ENCODE measurements around the gene GPAM. TPM values are rescaled to one million over a fixed set of nuclear protein-coding genes. Genes with fewer than 3 reads are reported as not detected.

GPAM gene
- total RNA-seq, 1 donor from 2014 or later: 15.4 TPM

DNA sequence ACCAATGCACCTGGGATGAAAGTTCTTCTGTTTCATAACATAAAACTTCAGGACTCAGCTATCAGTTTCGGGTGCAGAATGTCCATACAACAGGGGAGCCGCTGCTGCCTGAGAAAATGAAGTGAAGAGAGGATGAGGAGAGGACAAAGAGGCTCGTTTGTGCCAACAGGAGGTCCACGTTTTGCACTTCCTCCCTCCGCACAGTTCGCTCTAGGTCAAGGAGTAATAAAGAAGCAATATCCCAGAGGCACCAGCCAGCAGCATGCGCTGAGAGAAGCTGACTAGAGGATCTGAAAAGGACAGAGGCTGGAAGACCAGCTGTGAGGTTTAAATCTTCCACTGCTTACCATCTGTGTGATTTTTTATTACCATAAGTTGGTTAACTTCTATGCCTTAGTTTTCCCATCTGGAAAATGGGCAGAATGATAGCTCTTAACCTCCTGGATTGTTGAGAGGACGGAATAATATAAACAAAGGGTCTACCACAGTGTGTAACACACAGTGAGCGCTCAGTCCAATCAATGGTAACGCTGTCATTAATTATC, 709 bp downstream of the GPAM start:
- Histone ChIP-seq H2AFZ (ENCODE audit: low read depth, low read length) (peak overlapping the region; percentile 99), H3K79me2 (ENCODE audit: insufficient read depth, low read length) (no peaks in the 10 kb centered on the region)
- no peak for FAIRE-seq

DNA sequence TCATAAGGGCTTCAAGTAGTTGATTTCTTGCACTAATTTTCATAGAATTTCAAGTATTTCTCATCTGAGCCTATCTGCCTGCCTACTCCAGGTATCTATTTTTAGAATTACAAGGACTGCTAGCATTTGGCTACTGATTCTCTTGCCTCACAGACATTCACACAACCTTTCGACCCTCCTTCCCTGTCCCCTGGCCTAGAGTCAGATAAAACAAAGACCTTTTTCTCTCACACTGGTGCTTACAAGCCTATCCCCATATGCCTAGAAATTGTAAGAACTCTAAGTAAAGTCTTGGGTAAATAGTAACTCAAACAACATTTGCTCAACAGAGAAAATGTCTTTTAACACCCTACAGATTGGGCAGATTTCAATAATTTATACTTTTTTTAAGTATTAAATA, 6.3 kb downstream of the GPAM start:
- TF ChIP-seq EZH2 (IDR thresholded peaks at IDR 0.05; ENCODE audit: insufficient read depth, low read length): no peak
- TF ChIP-seq, protein P1, sequence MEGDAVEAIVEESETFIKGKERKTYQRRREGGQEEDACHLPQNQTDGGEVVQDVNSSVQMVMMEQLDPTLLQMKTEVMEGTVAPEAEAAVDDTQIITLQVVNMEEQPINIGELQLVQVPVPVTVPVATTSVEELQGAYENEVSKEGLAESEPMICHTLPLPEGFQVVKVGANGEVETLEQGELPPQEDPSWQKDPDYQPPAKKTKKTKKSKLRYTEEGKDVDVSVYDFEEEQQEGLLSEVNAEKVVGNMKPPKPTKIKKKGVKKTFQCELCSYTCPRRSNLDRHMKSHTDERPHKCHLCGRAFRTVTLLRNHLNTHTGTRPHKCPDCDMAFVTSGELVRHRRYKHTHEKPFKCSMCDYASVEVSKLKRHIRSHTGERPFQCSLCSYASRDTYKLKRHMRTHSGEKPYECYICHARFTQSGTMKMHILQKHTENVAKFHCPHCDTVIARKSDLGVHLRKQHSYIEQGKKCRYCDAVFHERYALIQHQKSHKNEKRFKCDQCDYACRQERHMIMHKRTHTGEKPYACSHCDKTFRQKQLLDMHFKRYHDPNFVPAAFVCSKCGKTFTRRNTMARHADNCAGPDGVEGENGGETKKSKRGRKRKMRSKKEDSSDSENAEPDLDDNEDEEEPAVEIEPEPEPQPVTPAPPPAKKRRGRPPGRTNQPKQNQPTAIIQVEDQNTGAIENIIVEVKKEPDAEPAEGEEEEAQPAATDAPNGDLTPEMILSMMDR (IDR thresholded peaks at IDR 0.05; ENCODE audit: insufficient read depth, low read depth, low read length): no peak
- H4K20me1 ChIP-seq (ENCODE audit: insufficient read depth, low read length): no peaks in the 10 kb centered on the region
- H3K79me2 ChIP-seq (ENCODE audit: insufficient read depth, low read length): no peaks in the 10 kb centered on the region
- H3K9me3 Mint-ChIP-seq (ENCODE audit: unreplicated experiment): no peaks in the 10 kb centered on the region
- H3K36me3 Mint-ChIP-seq (ENCODE audit: low read depth, unreplicated experiment): no peaks in the 10 kb centered on the region
- H3K36me3 ChIP-seq (ENCODE audit: insufficient read depth, low read length): peaks cover 24% of the 10 kb centered on the region
- H3K4me1 ChIP-seq (ENCODE audit: insufficient read depth, low read length): no peaks in the 10 kb centered on the region
- no peaks in the 10 kb centered on the region for H3K27me3 Mint-ChIP-seq (ENCODE audit: low read depth, unreplicated experiment)
- peaks cover 4% of the 10 kb centered on the region for H3K4me1 Mint-ChIP-seq (ENCODE audit: low read depth, unreplicated experiment)
- no peak overlapping the region for H3K4me3 Mint-ChIP-seq (ENCODE audit: unreplicated experiment)
- H3K27ac Mint-ChIP-seq (ENCODE audit: unreplicated experiment): no peak overlapping the region
- H3K27ac ChIP-seq (ENCODE audit: low read depth, low read length): no peak overlapping the region
- DNase-seq (ENCODE audit: low read depth) (no peak), FAIRE-seq (no peak)
- no peak overlapping the region for H3K4me3 ChIP-seq (ENCODE audit: insufficient read depth, low read depth, low read length)
- no peak overlapping the region for H3K4me2 ChIP-seq (ENCODE audit: low read length)
- H2AFZ ChIP-seq (ENCODE audit: low read depth, low read length): no peak overlapping the region
- H3K27me3 ChIP-seq (ENCODE audit: insufficient read depth, low read length): no peaks in the 10 kb centered on the region
- no peaks in the 10 kb centered on the region for H3K9me3 ChIP-seq (ENCODE audit: insufficient read depth, low read depth, low read length)
- H3K9ac ChIP-seq (ENCODE audit: low read length): no peak overlapping the region

More for the DNA sequence above, 709 bp downstream of the GPAM start:
- Histone ChIP-seq H4K20me1 (ENCODE audit: insufficient read depth, low read length) (no peaks in the 10 kb centered on the region), H3K9me3 (ENCODE audit: insufficient read depth, low read depth, low read length) (no peaks in the 10 kb centered on the region), H3K27ac (ENCODE audit: low read depth, low read length) (peak overlapping the region; percentile 85), H3K36me3 (ENCODE audit: insufficient read depth, low read length) (peaks cover 13% of the 10 kb centered on the region), H3K9ac (ENCODE audit: low read length) (peak overlapping the region; percentile 92), H3K4me2 (ENCODE audit: low read length) (peak overlapping the region; percentile 95), H3K4me1 (ENCODE audit: insufficient read depth, low read length) (peaks cover 5% of the 10 kb centered on the region), H3K4me3 (ENCODE audit: insufficient read depth, low read depth, low read length) (peak overlapping the region; percentile 92), H3K27me3 (ENCODE audit: insufficient read depth, low read length) (no peaks in the 10 kb centered on the region)
- peak overlapping the region; percentile 86 for H3K4me3 Mint-ChIP-seq (ENCODE audit: unreplicated experiment)
- no peak for TF ChIP-seq EZH2 (IDR thresholded peaks at IDR 0.05; ENCODE audit: insufficient read depth, low read length)
- TF ChIP-seq, protein P1 (IDR thresholded peaks at IDR 0.05; ENCODE audit: insufficient read depth, low read depth, low read length): no peak
- no peak for DNase-seq (ENCODE audit: low read depth)
- peak overlapping the region; percentile 3 for H3K27ac Mint-ChIP-seq (ENCODE audit: unreplicated experiment)
- peaks cover 4% of the 10 kb centered on the region for H3K4me1 Mint-ChIP-seq (ENCODE audit: low read depth, unreplicated experiment)
- H3K36me3 Mint-ChIP-seq (ENCODE audit: low read depth, unreplicated experiment): peaks cover 2% of the 10 kb centered on the region
- peaks cover 3% of the 10 kb centered on the region for H3K9me3 Mint-ChIP-seq (ENCODE audit: unreplicated experiment)
- H3K27me3 Mint-ChIP-seq (ENCODE audit: low read depth, unreplicated experiment): no peaks in the 10 kb centered on the region

DNA sequence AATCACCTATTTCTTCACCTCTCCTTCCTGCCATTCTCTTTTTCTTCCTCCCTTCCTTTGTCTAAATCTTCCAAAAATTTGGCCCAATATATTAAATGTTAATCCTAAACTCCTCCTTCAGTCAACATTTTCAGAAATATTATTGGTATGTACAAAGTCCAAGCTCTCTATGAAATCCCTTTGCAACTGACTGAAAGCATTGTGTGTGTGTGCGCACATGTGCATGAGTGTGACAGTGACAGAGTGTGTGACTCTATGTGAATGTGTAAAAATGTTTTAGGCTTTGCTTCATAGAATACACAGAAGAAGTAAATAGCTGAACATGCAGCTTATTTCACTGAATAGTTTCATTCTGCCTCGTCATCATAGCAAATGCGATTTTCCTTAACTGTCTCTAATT, 7.0 kb downstream of the GPAM start:
- Histone ChIP-seq H3K79me2 (ENCODE audit: insufficient read depth, low read length) (no peaks in the 10 kb centered on the region), H3K27ac (ENCODE audit: low read depth, low read length) (no peak overlapping the region), H3K9ac (ENCODE audit: low read length) (no peak overlapping the region), H3K4me1 (ENCODE audit: insufficient read depth, low read length) (no peaks in the 10 kb centered on the region), H3K4me2 (ENCODE audit: low read length) (no peak overlapping the region), H3K9me3 (ENCODE audit: insufficient read depth, low read depth, low read length) (no peaks in the 10 kb centered on the region), H3K27me3 (ENCODE audit: insufficient read depth, low read length) (no peaks in the 10 kb centered on the region), H2AFZ (ENCODE audit: low read depth, low read length) (no peak overlapping the region), H3K4me3 (ENCODE audit: insufficient read depth, low read depth, low read length) (no peak overlapping the region), H4K20me1 (ENCODE audit: insufficient read depth, low read length) (no peaks in the 10 kb centered on the region), H3K36me3 (ENCODE audit: insufficient read depth, low read length) (peaks cover 24% of the 10 kb centered on the region)
- H3K36me3 Mint-ChIP-seq (ENCODE audit: low read depth, unreplicated experiment): peaks cover under 1% of the 10 kb centered on the region
- H3K4me3 Mint-ChIP-seq (ENCODE audit: unreplicated experiment): no peak overlapping the region
- H3K4me1 Mint-ChIP-seq (ENCODE audit: low read depth, unreplicated experiment): peaks cover 4% of the 10 kb centered on the region
- FAIRE-seq (no peak), DNase-seq (ENCODE audit: low read depth) (no peak)
- TF ChIP-seq, protein P1 (IDR thresholded peaks at IDR 0.05; ENCODE audit: insufficient read depth, low read depth, low read length): no peak
- TF ChIP-seq EZH2 (IDR thresholded peaks at IDR 0.05; ENCODE audit: insufficient read depth, low read length): no peak
- no peaks in the 10 kb centered on the region for H3K9me3 Mint-ChIP-seq (ENCODE audit: unreplicated experiment)
- H3K27me3 Mint-ChIP-seq (ENCODE audit: low read depth, unreplicated experiment): no peaks in the 10 kb centered on the region
- H3K27ac Mint-ChIP-seq (ENCODE audit: unreplicated experiment): no peak overlapping the region

Data from astrocyte (in vitro differentiated cells and primary cell).